GM18951 (cell line): ENCODE data around the gene LSM4.

Experiments
- POLR2A ChIP-seq: IDR thresholded peaks from 4 replicates; pipeline ENCODE4 v1.6.1; 2011; ENCODE audit warnings: mild to moderate bottlenecking; ENCODE audit not compliant: insufficient read length, insufficient read depth; ENCODE audit errors: extremely low read depth
- in situ Hi-C: fragments of 300-500 bp; cut with MboI; formaldehyde crosslinking; loops from one replicate; pipeline ENCODE4 v1.12.0; 2022; ENCODE audit warnings: low sequenced_read_pairs, mixed read lengths, inconsistent platforms; ENCODE audit not compliant: unreplicated experiment

The LSM4 gene

DNA sequence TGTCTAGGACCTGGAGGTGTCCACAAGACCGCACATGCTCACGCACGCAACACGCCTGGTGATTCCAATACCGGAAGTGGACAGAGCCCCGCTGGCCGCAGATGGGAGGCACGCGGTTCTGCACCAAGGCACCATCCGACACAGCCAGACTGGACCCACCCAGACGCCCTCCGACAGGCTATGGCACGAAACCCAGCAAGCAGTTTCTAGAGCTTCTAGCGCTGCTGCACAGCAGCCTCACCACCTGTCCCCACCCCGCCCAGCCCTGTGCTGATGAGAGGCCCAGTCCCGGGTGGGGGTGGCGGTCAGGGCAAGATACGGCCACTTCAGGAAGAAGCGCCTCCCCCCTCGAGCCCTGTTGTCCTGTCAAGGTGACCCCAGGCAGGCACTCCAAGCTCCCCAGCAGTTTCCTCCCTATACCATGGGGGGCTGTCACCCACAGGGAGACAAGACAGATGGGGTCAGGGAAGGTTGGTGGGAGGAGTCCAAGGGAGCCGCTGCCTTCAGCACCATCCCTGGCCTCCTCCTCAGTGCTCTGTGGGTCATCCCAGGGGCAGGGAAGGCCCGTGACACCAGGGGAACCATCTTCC lies 11.3 kb downstream of the LSM4 start:
- no peak for TF ChIP-seq POLR2A
- in situ Hi-C loops = no loop called here

- in situ Hi-C loops = no loop called here
- no peak for TF ChIP-seq POLR2A
These were observed 11.9 kb downstream of the LSM4 start for GRCh38 chr19:18310966-18311365.

DNA sequence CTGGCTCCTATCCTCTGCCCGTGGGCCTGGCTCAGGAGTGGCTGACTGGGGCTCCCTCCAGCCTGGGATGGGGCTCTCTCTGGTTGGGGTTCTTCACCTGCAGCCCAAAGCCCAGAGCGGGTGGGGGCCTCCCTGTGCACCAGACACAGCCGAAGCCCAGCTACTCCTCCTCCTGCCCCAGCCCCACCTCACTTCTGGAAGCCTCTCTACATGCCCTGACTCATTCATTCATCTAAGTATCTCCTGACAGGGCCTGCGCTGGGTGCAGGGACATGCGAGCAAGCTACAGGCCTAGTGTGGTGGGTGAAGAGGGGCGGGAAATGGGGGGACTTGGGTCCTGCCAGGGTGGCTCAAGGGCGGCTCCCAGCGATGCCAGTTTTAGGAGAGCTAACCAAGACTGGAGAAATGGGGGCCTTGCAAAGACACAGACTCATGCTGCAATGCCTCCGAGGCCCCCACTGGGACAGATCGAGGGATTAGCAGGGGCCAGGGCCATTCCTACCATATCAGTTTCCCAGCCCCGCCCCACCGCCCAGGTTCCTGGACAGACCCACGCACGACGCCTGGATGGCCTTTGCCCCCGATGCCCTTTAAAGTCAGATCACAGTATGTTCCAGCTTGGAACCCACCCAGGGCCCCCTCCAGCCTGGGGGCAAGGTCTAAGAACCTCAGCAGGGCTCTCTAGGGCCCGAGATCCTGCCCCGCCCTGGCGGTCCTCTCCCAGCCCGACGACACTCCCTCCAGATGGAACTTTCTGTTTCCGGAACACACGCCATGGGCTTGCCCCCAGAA lies 12.6 kb downstream of the LSM4 start:
- in situ Hi-C loops = no loop called here

GRCh38 chr19:18309525-18310064 lies 13.3 kb downstream of the LSM4 start:
- in situ Hi-C loops = no loop called here
- TF ChIP-seq POLR2A = peak; percentile 20

More for the DNA sequence above, 12.6 kb downstream of the LSM4 start:
- no peak for TF ChIP-seq POLR2A

- in situ Hi-C loops = no loop called here
- TF ChIP-seq POLR2A = peak; percentile 9
These were observed 13.9 kb downstream of the LSM4 start for GRCh38 chr19:18308948-18309325.

- in situ Hi-C loops = no loop called here
- TF ChIP-seq POLR2A = no peak
These were observed 14.6 kb downstream of the LSM4 start for GRCh38 chr19:18308051-18308947.

DNA sequence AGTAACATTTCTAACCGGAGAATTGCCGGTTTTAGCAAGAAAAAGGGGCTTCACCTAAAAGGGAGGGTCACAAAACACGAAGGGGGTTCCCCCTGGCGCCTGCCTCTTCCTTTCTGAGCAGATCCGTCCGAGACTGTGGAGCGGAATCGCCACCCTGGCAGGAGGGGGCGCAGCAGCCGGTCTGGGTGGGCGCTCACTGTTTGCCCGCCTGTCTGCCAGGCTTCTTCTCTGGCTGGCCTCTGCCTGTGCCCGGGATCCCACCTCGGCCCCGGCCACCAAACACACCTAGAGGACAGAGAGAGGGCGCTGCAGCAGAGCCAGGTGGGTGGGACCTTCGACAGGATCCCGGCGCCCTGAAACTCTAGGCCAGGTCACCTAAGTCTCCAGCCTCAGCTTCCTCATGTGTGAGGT lies 15.6 kb downstream of the LSM4 start:
- TF ChIP-seq POLR2A = no peak
- in situ Hi-C loops = no loop called here

- no peak for TF ChIP-seq POLR2A
- in situ Hi-C loops = no loop called here
These were observed 16.0 kb downstream of the LSM4 start for GRCh38 chr19:18306888-18307260.

DNA sequence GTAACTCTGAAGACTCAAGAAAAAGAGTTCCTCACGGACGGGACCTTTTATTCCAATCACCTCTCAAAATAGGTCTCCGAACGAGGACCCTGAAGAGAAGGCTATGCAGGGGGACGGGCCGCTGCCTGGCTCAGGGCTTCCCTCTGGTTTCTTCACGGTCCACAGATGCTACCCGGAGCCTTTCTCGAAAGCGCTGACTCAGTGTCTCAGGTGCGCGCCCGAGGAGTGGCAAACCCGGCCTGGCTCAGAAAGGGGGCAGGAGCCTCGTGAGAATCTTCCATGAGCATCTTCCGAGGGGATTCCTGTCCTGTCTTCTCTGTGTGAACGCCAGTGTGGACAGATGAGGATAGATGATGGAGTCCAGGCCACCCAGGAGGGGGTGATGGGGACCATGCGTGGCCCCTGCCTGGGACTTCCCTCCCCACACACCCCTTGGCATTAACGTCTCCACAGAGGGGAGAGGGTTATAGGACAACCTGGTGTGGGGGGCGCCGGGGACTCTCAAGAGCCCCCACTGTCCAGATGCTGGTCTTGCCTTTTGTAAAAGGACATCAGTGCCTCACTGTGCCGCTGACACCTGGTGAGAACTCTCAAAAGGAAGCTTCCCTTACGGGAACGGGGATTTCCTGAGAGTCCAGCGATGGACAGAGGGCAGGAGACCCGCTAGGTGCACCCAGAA lies 16.5 kb downstream of the LSM4 start:
- in situ Hi-C loops = no loop called here
- peak; percentile 26 for TF ChIP-seq POLR2A

DNA sequence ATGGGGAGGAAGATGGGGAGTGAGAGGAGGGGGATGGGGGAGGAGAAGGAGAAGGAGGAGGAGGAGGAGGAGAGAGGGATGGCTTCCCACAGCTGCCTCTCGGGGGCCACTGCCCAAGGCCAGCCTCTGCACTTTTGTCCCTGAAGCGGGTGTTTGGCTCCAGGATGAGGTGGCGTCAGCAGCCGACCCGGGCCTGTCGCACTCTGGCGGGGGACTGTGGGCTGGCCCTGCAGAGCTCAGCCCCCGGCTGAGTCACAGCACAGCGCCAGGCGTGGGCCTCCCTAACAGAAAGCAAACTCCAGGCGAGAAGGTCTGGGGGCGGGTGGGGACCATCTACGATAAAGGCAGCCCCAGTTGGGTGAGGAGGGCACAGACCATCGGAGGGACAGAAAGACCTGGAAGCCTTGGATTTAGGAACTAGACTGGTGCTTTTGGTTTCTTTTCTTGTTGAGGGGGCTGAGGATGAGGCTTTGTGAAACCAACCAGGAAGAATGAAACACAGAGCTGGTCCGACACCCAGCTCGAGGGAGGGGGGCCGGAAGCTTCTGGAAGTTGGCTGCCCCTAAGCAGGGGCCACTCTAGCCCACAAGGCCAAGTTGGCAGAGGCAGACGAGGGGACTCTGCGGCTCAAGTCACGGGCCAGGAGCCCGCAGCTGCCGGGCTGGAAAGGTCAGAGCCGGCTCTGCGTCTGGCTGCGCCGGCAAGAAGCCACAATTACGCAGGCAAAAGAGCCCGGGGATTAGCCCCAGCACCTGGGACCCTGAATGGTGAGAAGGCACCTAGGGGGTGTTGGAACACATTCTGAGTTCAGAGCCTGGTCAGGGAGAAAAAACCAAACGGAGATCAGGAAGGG lies 18.2 kb downstream of the LSM4 start:
- TF ChIP-seq POLR2A = peak; percentile 55
- in situ Hi-C loops = no loop called here

- TF ChIP-seq POLR2A = no peak
- in situ Hi-C loops = no loop called here
These were observed 18.7 kb downstream of the LSM4 start for GRCh38 chr19:18304208-18304457.

DNA sequence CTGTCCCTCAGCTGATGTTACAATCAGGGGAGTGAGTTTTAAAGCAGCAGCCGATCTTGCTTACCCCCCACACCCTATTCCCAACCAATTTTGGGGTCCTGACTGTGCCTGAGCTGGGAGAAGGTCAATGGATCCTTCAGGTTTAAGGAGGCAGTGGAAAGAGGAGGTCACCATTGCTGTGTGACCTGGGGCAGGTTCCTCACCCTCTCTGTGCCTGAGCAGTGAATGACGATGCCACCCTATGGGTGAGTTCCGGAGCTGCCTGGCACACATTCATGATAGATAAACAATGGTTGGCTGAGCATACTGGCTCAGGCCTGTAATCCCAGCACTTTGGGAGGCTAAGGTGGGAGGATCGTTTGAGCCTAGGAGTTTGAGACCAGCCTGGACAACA lies 21.2 kb downstream of the LSM4 start:
- no peak for TF ChIP-seq POLR2A
- in situ Hi-C loops = no loop called here
